HCT116 (cell line): ENCODE results near the gene ADAM30. TPM values are rescaled to one million over a fixed set of nuclear protein-coding genes. Genes with fewer than 3 reads are reported as not detected.

Experiments
- ATAC-seq: fragments of 200-7000 bp; cut with Tn5 transposase; 2 replicates; pipeline ENCODE4 v1.9.1; 2020; ENCODE audit warnings: mild to moderate bottlenecking, moderate library complexity
- BruUV-seq: library from RNA; stranded (reverse); fragments of 400-500 nt; replicated peaks from 2 replicates; lab custom pipeline; 2021; lab: Mats Ljungman, UMichigan
- CTCF ChIA-PET: fragments of 300-600 bp; sonication (Branson Sonifier 250); formaldehyde crosslinking; loops from one replicate; lab custom pipeline; 2021; ENCODE audit warnings: antibody characterized with exemption; lab: Charles Lee
- POLR2A ChIA-PET: fragments of 300-600, 350-600 bp; sonication (Branson Sonifier 250); formaldehyde crosslinking; loops from one replicate; lab custom pipeline; 2021; ENCODE audit warnings: antibody characterized with exemption; lab: Charles Lee
- RAD21 ChIA-PET, 2 experiments: fragments of 300-600 bp; sonication (Branson Sonifier 250); formaldehyde crosslinking; loops; one replicate each; lab custom pipeline; 2023; ENCODE audit warnings: low total read pairs in 2 of 2; ENCODE audit not compliant: uncharacterized antibody in 2 of 2, unreplicated experiment in 2 of 2, low non-redundant PET in 1 of 2; lab: Charles Lee
- DNase-seq: peaks from one replicate; pipeline ENCODE4 v3.0.0-alpha.2; 2010; ENCODE audit warnings: low read depth, low spot score
- H2AFZ ChIP-seq: fragments of 200-600 bp; shearing (Covaris generic), sonication (generic); 2 replicates; pipeline ENCODE4 v1.6.1; 2017; ENCODE audit warnings: low read depth, mixed run types, mixed read lengths, antibody characterized with exemption, low read length; ENCODE audit not compliant: poor library complexity, severe bottlenecking
- H3K27ac ChIP-seq: 2 replicates; pipeline ENCODE4 v1.5.1; 2012; ENCODE audit warnings: low read depth, low read length
- H3K27me3 ChIP-seq: fragments of 200-600 bp; sonication (generic); 2 replicates; pipeline ENCODE4 v1.6.1; 2016; ENCODE audit warnings: mixed run types, low read length, mixed read lengths; ENCODE audit not compliant: insufficient read depth
- H3K36me3 ChIP-seq, 2 experiments: fragments of 200-500 bp in 1 of 2; fragments of 200-600 bp in 1 of 2; sonication (Bioruptor generic) in 1 of 2; sonication (generic) in 1 of 2; 2 replicates each; pipeline versions ENCODE4 v1.5.1 to v1.6.1; 2014 to 2016; ENCODE audit warnings: low read length in 2 of 2, inconsistent platforms in 1 of 2, mixed read lengths in 1 of 2, mixed run types in 1 of 2; ENCODE audit not compliant: insufficient read depth in 2 of 2, control insufficient read depth in 1 of 2
- H3K4me1 ChIP-seq, 2 experiments: fragments of 200-600 bp in 1 of 2; sonication (generic) in 1 of 2; 2 replicates each; pipeline versions ENCODE4 v1.5.1 to v1.6.1; 2012 to 2017; ENCODE audit warnings: low read length in 2 of 2, inconsistent platforms in 1 of 2, mild to moderate bottlenecking in 1 of 2, mixed read lengths in 1 of 2, mixed run types in 1 of 2, moderate library complexity in 1 of 2; ENCODE audit not compliant: insufficient read depth in 2 of 2, control insufficient read depth in 1 of 2
- H3K4me2 ChIP-seq: fragments of 200-600 bp; sonication (generic); 2 replicates; pipeline ENCODE4 v1.6.1; 2017; ENCODE audit warnings: mixed run types, low read length, mixed read lengths
- H3K4me3 ChIP-seq, 2 experiments: fragments of 200-600 bp in 1 of 2; sonication (generic) in 1 of 2; replicated peaks in 1 of 2; 2 replicates each; pipeline ENCODE4 v1.5.1; 2011 to 2016; ENCODE audit warnings: low read length in 2 of 2, control low read depth in 1 of 2, low read depth in 1 of 2, mild to moderate bottlenecking in 1 of 2, mixed read lengths in 1 of 2, mixed run types in 1 of 2
- H3K79me2 ChIP-seq: fragments of 200-600 bp; sonication (generic); 2 replicates; pipeline ENCODE4 v1.6.1; 2017; ENCODE audit warnings: mild to moderate bottlenecking, mixed run types, low read length, moderate library complexity, mixed read lengths; ENCODE audit not compliant: insufficient read depth
- H3K9ac ChIP-seq: fragments of 200-600 bp; sonication (generic); 2 replicates; pipeline ENCODE4 v1.6.1; 2016; ENCODE audit warnings: low read length, mixed read lengths
- H3K9me2 ChIP-seq: fragments of 200-600 bp; sonication (generic), shearing (Covaris generic); 2 replicates; pipeline ENCODE4 v1.6.1; 2017; ENCODE audit warnings: mixed run types, mild to moderate bottlenecking, moderate library complexity; ENCODE audit not compliant: insufficient read depth
- H3K9me3 ChIP-seq, 2 experiments: fragments of 200-500 bp in 1 of 2; fragments of 200-600 bp in 1 of 2; sonication (Bioruptor generic) in 1 of 2; sonication (generic) in 1 of 2; 2 replicates each; pipeline ENCODE4 v1.6.1; 2014 to 2017; ENCODE audit warnings: low read length in 2 of 2, mixed read lengths in 2 of 2, inconsistent platforms in 1 of 2, low read depth in 1 of 2, mild to moderate bottlenecking in 1 of 2, mixed run types in 1 of 2, moderate library complexity in 1 of 2; ENCODE audit not compliant: control insufficient read depth in 1 of 2, insufficient read depth in 1 of 2
- H4K20me1 ChIP-seq: fragments of 200-600 bp; sonication (generic), shearing (Covaris generic); 2 replicates; pipeline ENCODE4 v1.6.1; 2017; ENCODE audit warnings: mixed run types, mild to moderate bottlenecking, moderate library complexity; ENCODE audit not compliant: insufficient read depth
- ATF3 ChIP-seq: IDR thresholded peaks from 2 replicates; pipeline ENCODE4 v1.6.1; 2012
- ELF1 ChIP-seq: IDR thresholded peaks from 2 replicates; pipeline ENCODE4 v1.6.1; 2012; ENCODE audit warnings: low read depth, borderline replicate concordance
- JUND ChIP-seq: IDR thresholded peaks from 2 replicates; pipeline ENCODE4 v1.6.1; 2012
- POLR2A ChIP-seq: IDR thresholded peaks from 2 replicates; pipeline ENCODE4 v1.7.0; 2011; ENCODE audit warnings: borderline replicate concordance; ENCODE audit not compliant: insufficient read depth, insufficient read length; ENCODE audit errors: extremely low read depth
- SIN3A ChIP-seq: IDR thresholded peaks from 2 replicates; pipeline ENCODE4 v1.6.1; 2012; ENCODE audit warnings: low read depth
- TCF7L2 ChIP-seq: IDR thresholded peaks from 2 replicates; pipeline ENCODE4 v1.7.0; 2011; ENCODE audit warnings: borderline replicate concordance, inconsistent platforms; ENCODE audit not compliant: insufficient read depth, insufficient read length; ENCODE audit errors: extremely low read depth
- intact Hi-C: fragments of 100-400 bp; cut with micrococcal nuclease; formaldehyde crosslinking; loops from 2 replicates; pipeline ENCODE4 v1.10.0; 2022
- total RNA-seq: library from RNA; stranded (reverse); gene quantifications from one replicate; pipeline ENCODE4 v1.2.1, GENCODE V29; 2021; ENCODE audit not compliant: unreplicated experiment
- TF ChIP-seq, protein P1 (sequence below): IDR thresholded peaks from 2 replicates; pipeline ENCODE4 v1.6.1; 2011; ENCODE audit warnings: mild to moderate bottlenecking, low read length, moderate library complexity; ENCODE audit not compliant: insufficient replicate concordance; ENCODE audit errors: extremely low read depth

The ADAM30 gene
- total RNA-seq, 1 experiment from 2014 or later: not detected

DNA sequence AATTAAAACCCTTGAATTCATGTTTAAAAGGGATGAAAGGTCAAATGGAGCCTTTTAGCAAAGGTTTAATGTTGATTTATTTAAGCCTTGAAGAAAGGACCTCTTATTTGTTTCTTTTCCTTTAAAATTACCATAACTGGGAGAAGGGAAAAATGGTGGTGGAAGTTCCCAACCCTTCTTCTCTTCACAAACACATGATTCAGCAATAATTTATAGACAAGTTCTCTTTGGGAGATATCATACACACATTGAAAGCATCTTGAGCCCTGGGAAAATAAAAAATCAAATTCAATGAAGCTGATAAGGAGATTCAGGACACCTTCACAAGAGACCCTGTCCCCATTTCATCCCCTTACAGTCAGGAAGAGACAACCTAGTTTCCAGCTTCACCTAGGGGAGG is 8.9 kb downstream of the ADAM30 start:
- Histone ChIP-seq H3K9me3 (no peaks in the 10 kb centered on the region), H3K9ac (no peak overlapping the region), H3K27me3 (peaks cover 6% of the 10 kb centered on the region), H4K20me1 (no peaks in the 10 kb centered on the region), H3K4me1 (no peaks in the 10 kb centered on the region; a peak in 1 of 4 replicates), H3K4me2 (no peak overlapping the region), H3K36me3 (no peaks in the 10 kb centered on the region), H3K79me2 (no peaks in the 10 kb centered on the region), H3K9me2 (no peaks in the 10 kb centered on the region), H3K4me3 (no peak overlapping the region), H3K27ac (no peak overlapping the region), H2AFZ (no peak overlapping the region)
- ChIA-PET RAD21 (no interaction called here), POLR2A (no interaction called here), CTCF (no interaction called here)
- ATAC-seq (no peak), DNase-seq (no peak)
- no TSS peak for BruUV-seq
- intact Hi-C loops: no loop called here
- TF ChIP-seq, protein P1, sequence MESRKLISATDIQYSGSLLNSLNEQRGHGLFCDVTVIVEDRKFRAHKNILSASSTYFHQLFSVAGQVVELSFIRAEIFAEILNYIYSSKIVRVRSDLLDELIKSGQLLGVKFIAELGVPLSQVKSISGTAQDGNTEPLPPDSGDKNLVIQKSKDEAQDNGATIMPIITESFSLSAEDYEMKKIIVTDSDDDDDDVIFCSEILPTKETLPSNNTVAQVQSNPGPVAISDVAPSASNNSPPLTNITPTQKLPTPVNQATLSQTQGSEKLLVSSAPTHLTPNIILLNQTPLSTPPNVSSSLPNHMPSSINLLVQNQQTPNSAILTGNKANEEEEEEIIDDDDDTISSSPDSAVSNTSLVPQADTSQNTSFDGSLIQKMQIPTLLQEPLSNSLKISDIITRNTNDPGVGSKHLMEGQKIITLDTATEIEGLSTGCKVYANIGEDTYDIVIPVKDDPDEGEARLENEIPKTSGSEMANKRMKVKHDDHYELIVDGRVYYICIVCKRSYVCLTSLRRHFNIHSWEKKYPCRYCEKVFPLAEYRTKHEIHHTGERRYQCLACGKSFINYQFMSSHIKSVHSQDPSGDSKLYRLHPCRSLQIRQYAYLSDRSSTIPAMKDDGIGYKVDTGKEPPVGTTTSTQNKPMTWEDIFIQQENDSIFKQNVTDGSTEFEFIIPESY: no peak
- no peak for TF ChIP-seq JUND
- TF ChIP-seq POLR2A: no peak
- no peak for TF ChIP-seq ELF1
- no peak for TF ChIP-seq TCF7L2
- TF ChIP-seq SIN3A: no peak
- TF ChIP-seq ATF3: no peak
